C4-2B (cell line): ENCODE data around the gene CCT3.

Source experiments
- ZFX ChIP-seq: fragments of 450-650 bp; IDR thresholded peaks from 2 replicates; pipeline ENCODE4 v1.6.1; 2017
- TF ChIP-seq, protein P1 (sequence below): fragments of 450-650 bp; conservative IDR thresholded peaks from 2 replicates; pipeline ENCODE4 v1.5.1; 2017; ENCODE audit warnings: mild to moderate bottlenecking

DNA sequence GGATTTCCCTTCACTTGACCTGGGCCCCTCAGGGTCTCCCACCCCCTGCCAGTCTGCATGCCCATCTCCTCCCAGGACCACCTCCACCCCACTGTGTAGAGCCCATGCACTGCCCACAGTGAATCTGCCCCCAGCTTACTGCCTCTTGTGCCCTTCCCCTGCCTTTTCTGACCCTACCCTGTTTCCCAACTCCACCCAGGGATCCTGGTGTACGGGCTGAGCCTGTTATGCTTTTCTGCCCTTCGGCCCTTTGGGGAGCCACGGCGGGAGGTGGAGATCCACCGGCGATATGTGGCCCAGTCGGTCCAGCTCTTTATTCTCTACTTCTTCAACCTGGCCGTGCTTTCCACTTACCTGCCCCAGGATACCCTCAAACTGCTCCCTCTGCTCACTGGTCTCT, 52.0 kb downstream of the CCT3 start:
- TF ChIP-seq, protein P1, sequence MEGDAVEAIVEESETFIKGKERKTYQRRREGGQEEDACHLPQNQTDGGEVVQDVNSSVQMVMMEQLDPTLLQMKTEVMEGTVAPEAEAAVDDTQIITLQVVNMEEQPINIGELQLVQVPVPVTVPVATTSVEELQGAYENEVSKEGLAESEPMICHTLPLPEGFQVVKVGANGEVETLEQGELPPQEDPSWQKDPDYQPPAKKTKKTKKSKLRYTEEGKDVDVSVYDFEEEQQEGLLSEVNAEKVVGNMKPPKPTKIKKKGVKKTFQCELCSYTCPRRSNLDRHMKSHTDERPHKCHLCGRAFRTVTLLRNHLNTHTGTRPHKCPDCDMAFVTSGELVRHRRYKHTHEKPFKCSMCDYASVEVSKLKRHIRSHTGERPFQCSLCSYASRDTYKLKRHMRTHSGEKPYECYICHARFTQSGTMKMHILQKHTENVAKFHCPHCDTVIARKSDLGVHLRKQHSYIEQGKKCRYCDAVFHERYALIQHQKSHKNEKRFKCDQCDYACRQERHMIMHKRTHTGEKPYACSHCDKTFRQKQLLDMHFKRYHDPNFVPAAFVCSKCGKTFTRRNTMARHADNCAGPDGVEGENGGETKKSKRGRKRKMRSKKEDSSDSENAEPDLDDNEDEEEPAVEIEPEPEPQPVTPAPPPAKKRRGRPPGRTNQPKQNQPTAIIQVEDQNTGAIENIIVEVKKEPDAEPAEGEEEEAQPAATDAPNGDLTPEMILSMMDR: no peak
- TF ChIP-seq ZFX: no peak
